Measurements from ENCODE around the gene SCARB2. TPM values are rescaled to one million over a fixed set of nuclear protein-coding genes. Genes with fewer than 3 reads are reported as not detected.

Gene SCARB2
- total RNA-seq, 1 donor from 2014 or later, result 172 TPM

GRCh38 chr4:76216524-76216923 is 2.9 kb upstream of the SCARB2 start:
- H3K4me3 Mint-ChIP-seq (ENCODE audit: unreplicated experiment), result no peak overlapping the region
- no peak for FAIRE-seq
- Histone ChIP-seq H3K4me1 (ENCODE audit: insufficient read depth, low read length) (peaks cover 19% of the 10 kb centered on the region), H3K79me2 (ENCODE audit: insufficient read depth, low read length) (peaks cover 23% of the 10 kb centered on the region), H3K27ac (ENCODE audit: low read depth, low read length) (no peak overlapping the region), H3K36me3 (ENCODE audit: insufficient read depth, low read length) (no peaks in the 10 kb centered on the region), H3K4me2 (ENCODE audit: low read length) (no peak overlapping the region), H2AFZ (ENCODE audit: low read depth, low read length) (no peak overlapping the region), H3K9ac (ENCODE audit: low read length) (no peak overlapping the region), H3K4me3 (ENCODE audit: insufficient read depth, low read depth, low read length) (no peak overlapping the region), H3K9me3 (ENCODE audit: insufficient read depth, low read depth, low read length) (no peaks in the 10 kb centered on the region), H3K27me3 (ENCODE audit: insufficient read depth, low read length) (no peaks in the 10 kb centered on the region), H4K20me1 (ENCODE audit: insufficient read depth, low read length) (peaks cover 11% of the 10 kb centered on the region)
- no peak overlapping the region for H3K27ac Mint-ChIP-seq (ENCODE audit: unreplicated experiment)
- no peak for TF ChIP-seq CTCF (IDR thresholded peaks at IDR 0.05; ENCODE audit: insufficient read depth, low read depth, low read length)
- H3K4me1 Mint-ChIP-seq (ENCODE audit: low read depth, unreplicated experiment), result peaks cover 7% of the 10 kb centered on the region
- no peaks in the 10 kb centered on the region for H3K9me3 Mint-ChIP-seq (ENCODE audit: unreplicated experiment)
- DNase-seq (ENCODE audit: low read depth), result no peak
- peaks cover 3% of the 10 kb centered on the region for H3K27me3 Mint-ChIP-seq (ENCODE audit: low read depth, unreplicated experiment)
- peaks cover 2% of the 10 kb centered on the region for H3K36me3 Mint-ChIP-seq (ENCODE audit: low read depth, unreplicated experiment)

GRCh38 chr4:76215077-76215476 is 1.5 kb upstream of the SCARB2 start:
- Mint-ChIP-seq H3K36me3 (ENCODE audit: low read depth, unreplicated experiment) (peaks cover 2% of the 10 kb centered on the region), H3K27ac (ENCODE audit: unreplicated experiment) (no peak overlapping the region), H3K27me3 (ENCODE audit: low read depth, unreplicated experiment) (peaks cover 3% of the 10 kb centered on the region), H3K9me3 (ENCODE audit: unreplicated experiment) (no peaks in the 10 kb centered on the region), H3K4me1 (ENCODE audit: low read depth, unreplicated experiment) (peaks cover 21% of the 10 kb centered on the region), H3K4me3 (ENCODE audit: unreplicated experiment) (no peak overlapping the region)
- no peak overlapping the region for H3K4me3 ChIP-seq (ENCODE audit: insufficient read depth, low read depth, low read length)
- FAIRE-seq (no peak), DNase-seq (ENCODE audit: low read depth) (no peak)
- no peaks in the 10 kb centered on the region for H3K9me3 ChIP-seq (ENCODE audit: insufficient read depth, low read depth, low read length)
- peaks cover 26% of the 10 kb centered on the region for H3K4me1 ChIP-seq (ENCODE audit: insufficient read depth, low read length)
- no peak overlapping the region for H2AFZ ChIP-seq (ENCODE audit: low read depth, low read length)
- TF ChIP-seq CTCF (IDR thresholded peaks at IDR 0.05; ENCODE audit: insufficient read depth, low read depth, low read length) (no peak), EZH2 (IDR thresholded peaks at IDR 0.05; ENCODE audit: insufficient read depth, low read length) (no peak)
- H3K27ac ChIP-seq (ENCODE audit: low read depth, low read length), result no peak overlapping the region
- no peak overlapping the region for H3K9ac ChIP-seq (ENCODE audit: low read length)
- no peak overlapping the region for H3K4me2 ChIP-seq (ENCODE audit: low read length)
- H3K79me2 ChIP-seq (ENCODE audit: insufficient read depth, low read length), result peaks cover 37% of the 10 kb centered on the region
- no peaks in the 10 kb centered on the region for H3K36me3 ChIP-seq (ENCODE audit: insufficient read depth, low read length)
- H3K27me3 ChIP-seq (ENCODE audit: insufficient read depth, low read length), result no peaks in the 10 kb centered on the region
- H4K20me1 ChIP-seq (ENCODE audit: insufficient read depth, low read length), result peaks cover 16% of the 10 kb centered on the region

- peak overlapping the region; percentile 99 for H3K4me2 ChIP-seq (ENCODE audit: low read length)
- H3K9ac ChIP-seq (ENCODE audit: low read length), result peak overlapping the region; percentile 92
- H3K27ac Mint-ChIP-seq (ENCODE audit: unreplicated experiment), result peak overlapping the region; percentile 22
- DNase-seq (ENCODE audit: low read depth) (no peak), FAIRE-seq (no peak)
- peaks cover 2% of the 10 kb centered on the region for H3K36me3 Mint-ChIP-seq (ENCODE audit: low read depth, unreplicated experiment)
- H3K9me3 Mint-ChIP-seq (ENCODE audit: unreplicated experiment), result no peaks in the 10 kb centered on the region
- H3K27me3 Mint-ChIP-seq (ENCODE audit: low read depth, unreplicated experiment), result peaks cover 3% of the 10 kb centered on the region
- peaks cover 26% of the 10 kb centered on the region for H3K4me1 ChIP-seq (ENCODE audit: insufficient read depth, low read length)
- H3K27ac ChIP-seq (ENCODE audit: low read depth, low read length), result peak overlapping the region; percentile 84
- H2AFZ ChIP-seq (ENCODE audit: low read depth, low read length), result peak overlapping the region; percentile 99
- no peak for TF ChIP-seq CTCF (IDR thresholded peaks at IDR 0.05; ENCODE audit: insufficient read depth, low read depth, low read length)
- TF ChIP-seq EZH2 (IDR thresholded peaks at IDR 0.05; ENCODE audit: insufficient read depth, low read length), result no peak
- H3K79me2 ChIP-seq (ENCODE audit: insufficient read depth, low read length), result peaks cover 46% of the 10 kb centered on the region
- H4K20me1 ChIP-seq (ENCODE audit: insufficient read depth, low read length), result peaks cover 20% of the 10 kb centered on the region
- peak overlapping the region; percentile 84 for H3K4me3 ChIP-seq (ENCODE audit: insufficient read depth, low read depth, low read length)
- peak overlapping the region; percentile 83 for H3K4me3 Mint-ChIP-seq (ENCODE audit: unreplicated experiment)
- H3K27me3 ChIP-seq (ENCODE audit: insufficient read depth, low read length), result no peaks in the 10 kb centered on the region
- H3K4me1 Mint-ChIP-seq (ENCODE audit: low read depth, unreplicated experiment), result peaks cover 24% of the 10 kb centered on the region
- no peaks in the 10 kb centered on the region for H3K36me3 ChIP-seq (ENCODE audit: insufficient read depth, low read length)
- no peaks in the 10 kb centered on the region for H3K9me3 ChIP-seq (ENCODE audit: insufficient read depth, low read depth, low read length)
Observed at GRCh38 chr4:76214177-76214675, 602 bp upstream of the SCARB2 start.
